Measurements from ENCODE around the gene TNN. TPM values are rescaled to one million over a fixed set of nuclear protein-coding genes. Genes with fewer than 3 reads are reported as not detected.
A peak's percentile ranks its signal among the peaks of the same experiment; 100 is the strongest.

The TNN gene
- total and polyA plus RNA-seq, 2 donors from 2014 or later: 0.26 TPM; not detected in 1

GRCh38 chr1:175150596-175151319 is 83.1 kb downstream of the TNN start:
- intact Hi-C loops (cut with DNase I): loop anchor here (5.0 kb wide), 1 partner anchor 172 kb away; no protein-coding TSS in a partner anchor
- FAIRE-seq (no peak), DNase-seq (no peak)
- Histone ChIP-seq H3K4me1 (ENCODE audit: control insufficient read depth in 2 of 3, insufficient read depth in 2 of 3, low read depth in 1 of 3, low read length in 3 of 3) (no peaks in the 10 kb centered on the region), H3K27me3 (ENCODE audit: control insufficient read depth, insufficient read depth, low read length) (no peaks in the 10 kb centered on the region), H3K4me3 (ENCODE audit: low read length in 3 of 3) (no peak overlapping the region), H3K36me3 (ENCODE audit: control insufficient read depth in 2 of 3, insufficient read depth in 3 of 3, low read length in 3 of 3) (no peaks in the 10 kb centered on the region), H3K9me3 (ENCODE audit: control insufficient read depth in 2 of 3, insufficient read depth in 1 of 3, low read length in 3 of 3) (no peaks in the 10 kb centered on the region), H3K9ac (ENCODE audit: low read length in 3 of 3) (no peak overlapping the region), H3K27ac (ENCODE audit: low read depth in 2 of 2, low read length in 2 of 2) (no peak overlapping the region)
- no peak for TF ChIP-seq CTCF (IDR thresholded peaks at IDR 0.05; ENCODE audit: borderline replicate concordance, extremely low read depth, insufficient read depth)

- Histone ChIP-seq H3K4me3 (ENCODE audit: low read length in 3 of 3) (peak overlapping the region in 1 of 3 donors; percentile 22), H3K4me1 (ENCODE audit: control insufficient read depth in 2 of 3, insufficient read depth in 2 of 3, low read depth in 1 of 3, low read length in 3 of 3) (no peaks in the 10 kb centered on the region), H3K27ac (ENCODE audit: low read depth in 2 of 2, low read length in 2 of 2) (no peak overlapping the region), H3K36me3 (ENCODE audit: control insufficient read depth in 2 of 3, insufficient read depth in 3 of 3, low read length in 3 of 3) (no peaks in the 10 kb centered on the region), H3K27me3 (ENCODE audit: control insufficient read depth, insufficient read depth, low read length) (no peaks in the 10 kb centered on the region), H3K9ac (ENCODE audit: low read length in 3 of 3) (no peak overlapping the region), H3K9me3 (ENCODE audit: control insufficient read depth in 2 of 3, insufficient read depth in 1 of 3, low read length in 3 of 3) (no peaks in the 10 kb centered on the region)
- peak; percentile 94 for TF ChIP-seq CTCF (IDR thresholded peaks at IDR 0.05; ENCODE audit: borderline replicate concordance, extremely low read depth, insufficient read depth)
- FAIRE-seq: no peak
- DNase-seq: peak in 4 of 5 donors; percentile 53 to 61 (median 55)
- intact Hi-C loops (cut with DNase I): loop anchor here (5.0 kb wide), 1 partner anchor 170 kb away; no protein-coding TSS in a partner anchor
Observed at GRCh38 chr1:175152006-175152652, 84.5 kb downstream of the TNN start.

GRCh38 chr1:175154629-175155472 is 87.2 kb downstream of the TNN start:
- H3K9ac ChIP-seq (ENCODE audit: low read length in 3 of 3): no peak overlapping the region
- peak; percentile 62 to 80 (median 70) for DNase-seq
- FAIRE-seq: no peak
- H3K36me3 ChIP-seq (ENCODE audit: control insufficient read depth in 2 of 3, insufficient read depth in 3 of 3, low read length in 3 of 3): peaks cover 0 to 4% (median 1%) of the 10 kb centered on the region in 3 donors
- intact Hi-C loops (cut with DNase I): loop anchor here (5.0 kb wide), 1 partner anchor 167 kb away; no protein-coding TSS in a partner anchor
- no peak overlapping the region for H3K4me3 ChIP-seq (ENCODE audit: low read length in 3 of 3)
- peak; percentile 92 for TF ChIP-seq CTCF (IDR thresholded peaks at IDR 0.05; ENCODE audit: borderline replicate concordance, extremely low read depth, insufficient read depth)
- H3K4me1 ChIP-seq (ENCODE audit: control insufficient read depth in 2 of 3, insufficient read depth in 2 of 3, low read depth in 1 of 3, low read length in 3 of 3): no peaks in the 10 kb centered on the region
- H3K9me3 ChIP-seq (ENCODE audit: control insufficient read depth in 2 of 3, insufficient read depth in 1 of 3, low read length in 3 of 3): no peaks in the 10 kb centered on the region
- H3K27me3 ChIP-seq (ENCODE audit: control insufficient read depth, insufficient read depth, low read length): no peaks in the 10 kb centered on the region
- H3K27ac ChIP-seq (ENCODE audit: low read depth in 2 of 2, low read length in 2 of 2): no peak overlapping the region
